DLD1 (cell line): ENCODE results near the gene BRD9.
"Not testable (repeated sequence)": the region's sequence is repeated elsewhere in the genome, so short reads cannot be mapped to it uniquely, and the experiment has no call there.

ENCODE experiments used
- in situ Hi-C: cut with HindIII; loops from 2 replicates; pipeline ENCODE4 v1.10.0; 2017; ENCODE audit warnings: low sequenced_read_pairs

BRD9 gene

GRCh38 chr5:847736-848135 lies 44.9 kb downstream of the BRD9 start:
- in situ Hi-C loops, result not testable (repeated sequence)

- in situ Hi-C loops, result not testable (repeated sequence)
These were observed 45.4 kb downstream of the BRD9 start for GRCh38 chr5:847212-847611.

GRCh38 chr5:846602-847091 lies 46.0 kb downstream of the BRD9 start:
- in situ Hi-C loops, result not testable (repeated sequence)

GRCh38 chr5:845676-846601 lies 46.7 kb downstream of the BRD9 start:
- in situ Hi-C loops, result not testable (repeated sequence)

- in situ Hi-C loops, result not testable (repeated sequence)
These were observed 47.4 kb downstream of the BRD9 start for GRCh38 chr5:845031-845675.

GRCh38 chr5:844426-844825 lies 48.2 kb downstream of the BRD9 start:
- in situ Hi-C loops, result not testable (repeated sequence)

GRCh38 chr5:843926-844325 lies 48.7 kb downstream of the BRD9 start:
- in situ Hi-C loops, result not testable (repeated sequence)

GRCh38 chr5:843371-843770 lies 49.2 kb downstream of the BRD9 start:
- in situ Hi-C loops, result not testable (repeated sequence)

- in situ Hi-C loops, result not testable (repeated sequence)
These were observed 50.0 kb downstream of the BRD9 start for GRCh38 chr5:842402-843221.

GRCh38 chr5:841531-842401 lies 50.8 kb downstream of the BRD9 start:
- in situ Hi-C loops, result not testable (repeated sequence)

- in situ Hi-C loops, result not testable (repeated sequence)
These were observed 51.6 kb downstream of the BRD9 start for GRCh38 chr5:840974-841435.

GRCh38 chr5:840118-840973 lies 52.3 kb downstream of the BRD9 start:
- in situ Hi-C loops, result not testable (repeated sequence)

GRCh38 chr5:838431-838851 lies 54.2 kb downstream of the BRD9 start:
- in situ Hi-C loops, result not testable (repeated sequence)

- in situ Hi-C loops, result not testable (repeated sequence)
These were observed 54.9 kb downstream of the BRD9 start for GRCh38 chr5:837621-838121.

GRCh38 chr5:835933-836612 lies 56.5 kb downstream of the BRD9 start:
- in situ Hi-C loops, result not testable (repeated sequence)

GRCh38 chr5:834013-834412 lies 58.6 kb downstream of the BRD9 start:
- in situ Hi-C loops, result not testable (repeated sequence)

GRCh38 chr5:828194-828593 lies 64.4 kb downstream of the BRD9 start:
- in situ Hi-C loops, result not testable (repeated sequence)

GRCh38 chr5:825544-825943 lies 67.1 kb downstream of the BRD9 start:
- in situ Hi-C loops, result not testable (repeated sequence)
